Measurements from ENCODE around the gene CCDC40. TPM values are rescaled to one million over a fixed set of nuclear protein-coding genes. Genes with fewer than 3 reads are reported as not detected.
"Not testable (repeated sequence)": the region's sequence is repeated elsewhere in the genome, so short reads cannot be mapped to it uniquely, and the experiment has no call there.

CCDC40 gene
- total and polyA plus RNA-seq, 2 donors: 0.57 to 1.5 TPM

DNA sequence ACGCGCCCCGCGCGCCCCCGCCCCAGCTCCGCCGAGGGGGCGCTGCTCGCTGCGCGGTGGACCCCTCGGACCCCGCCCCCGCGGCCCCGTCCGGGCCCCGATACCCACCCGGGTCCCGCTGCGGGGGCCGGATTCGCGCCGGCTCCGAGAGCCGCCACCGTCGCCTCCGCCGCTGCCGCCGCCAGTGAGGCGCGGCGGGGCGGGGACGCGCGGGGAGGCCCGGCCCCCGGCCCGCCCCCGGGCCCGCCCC lies 830 bp upstream of the CCDC40 start, which contains the start of gene TBC1D16:
Gene TBC1D16 (minus strand): TSS at position 186 of the 250 bp plus-strand sequence. CDS start 22,325 bp downstream, outside the sequence.
- H3K4me1 ChIP-seq (ENCODE audit: control insufficient read depth in 2 of 2, insufficient read depth in 2 of 2, low read length in 2 of 2): peaks cover 0 to 19% of the 10 kb centered on the region in 2 donors
- WGBS: 1% methylated on average over 44 of the region's 46 CpGs
- peaks cover 33 to 61% of the 10 kb centered on the region in 2 donors for H3K27me3 ChIP-seq (ENCODE audit: control insufficient read depth in 2 of 2, insufficient read depth in 1 of 2, low read length in 1 of 2)
- peaks cover 0 to 3% of the 10 kb centered on the region in 2 donors for H3K9me3 ChIP-seq (ENCODE audit: control insufficient read depth in 2 of 2, insufficient read depth in 1 of 2, low read length in 1 of 2)
- peak within 1 kb of the TSS; percentile 30 to 53 for H3K27ac ChIP-seq (ENCODE audit: low read depth in 1 of 2, low read length in 1 of 2)
- H3K4me3 ChIP-seq (ENCODE audit: low read length in 2 of 2): peak within 1 kb of the TSS; percentile 52 to 71
- no peaks in the 10 kb centered on the region for H3K36me3 ChIP-seq (ENCODE audit: control insufficient read depth in 2 of 2, insufficient read depth in 2 of 2, low read length in 1 of 2)
- DNase-seq (ENCODE audit: low read depth in 6 of 9, low spot score in 9 of 9): no peak

DNA sequence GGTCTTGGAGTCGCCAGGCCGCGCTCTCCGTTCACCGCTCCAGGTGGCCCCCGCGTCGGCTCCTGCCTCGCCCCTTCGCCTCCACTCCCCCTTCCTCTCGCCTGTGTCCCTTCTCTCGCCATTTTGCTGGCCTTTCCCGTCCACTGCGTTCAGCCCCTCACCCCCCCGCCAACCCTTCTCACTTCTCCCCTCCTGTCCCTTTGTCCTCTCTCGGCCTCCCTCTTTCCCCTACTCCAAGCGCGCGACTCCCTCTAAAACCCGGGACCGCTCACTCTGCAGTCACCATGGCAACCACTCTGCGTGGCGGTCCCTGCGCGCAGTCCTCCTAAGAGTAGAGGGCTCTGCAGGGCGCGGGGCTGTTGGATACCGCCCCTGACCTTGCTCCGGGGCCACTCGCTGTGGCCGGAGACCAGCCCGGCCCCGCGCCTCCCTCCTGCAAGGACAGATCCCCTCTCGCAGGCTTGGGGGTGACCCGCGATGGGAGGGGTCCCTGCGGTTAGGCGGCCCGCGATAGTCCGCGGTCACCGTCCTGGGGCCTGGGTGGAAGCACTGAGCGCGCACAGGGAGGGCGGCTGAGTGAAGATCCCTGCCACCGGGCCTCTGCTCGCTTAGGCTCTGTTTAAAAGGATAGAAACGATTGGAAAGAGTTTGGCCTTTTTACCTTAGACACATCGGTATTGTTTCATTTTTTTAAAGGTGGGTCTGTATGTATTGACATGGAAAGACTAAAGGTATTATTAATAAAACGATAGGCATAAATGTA lies 454 bp downstream of the CCDC40 start:
- Histone ChIP-seq H3K27ac (ENCODE audit: low read depth in 1 of 2, low read length in 1 of 2) (no peak overlapping the region), H3K27me3 (ENCODE audit: control insufficient read depth in 2 of 2, insufficient read depth in 1 of 2, low read length in 1 of 2) (peaks cover 33 to 61% of the 10 kb centered on the region in 2 donors), H3K4me1 (ENCODE audit: control insufficient read depth in 2 of 2, insufficient read depth in 2 of 2, low read length in 2 of 2) (peaks cover 0 to 16% of the 10 kb centered on the region in 2 donors), H3K4me3 (ENCODE audit: low read length in 2 of 2) (peak overlapping the region; percentile 52 to 71), H3K9me3 (ENCODE audit: control insufficient read depth in 2 of 2, insufficient read depth in 1 of 2, low read length in 1 of 2) (peaks cover 0 to 3% of the 10 kb centered on the region in 2 donors), H3K36me3 (ENCODE audit: control insufficient read depth in 2 of 2, insufficient read depth in 2 of 2, low read length in 1 of 2) (no peaks in the 10 kb centered on the region)
- DNase-seq (ENCODE audit: low read depth in 6 of 9, low spot score in 9 of 9): peak in 3 of 9 donors; percentile 19 to 43 (median 30)
- WGBS: 4% methylated on average over 51 of the region's 52 CpGs

DNA sequence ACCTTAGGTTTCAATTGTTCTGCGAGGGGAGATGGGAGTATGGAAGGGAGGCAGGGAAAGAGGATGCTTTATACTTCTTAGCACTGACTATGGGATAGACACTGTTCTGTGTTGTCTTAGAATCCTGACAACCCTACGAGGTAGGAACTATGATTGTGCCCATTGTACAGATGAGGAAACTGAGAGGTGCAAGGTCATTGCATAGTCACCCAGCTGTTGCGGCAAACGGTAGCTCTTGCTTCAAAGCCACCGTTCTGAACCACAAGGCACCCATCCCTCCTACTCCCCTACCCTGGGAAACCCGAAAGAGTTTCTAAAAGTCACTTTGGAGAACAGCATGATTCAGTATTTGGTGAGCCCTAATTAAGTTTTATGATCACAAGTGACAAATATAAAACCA lies 7.5 kb downstream of the CCDC40 start:
- 94% methylated on average over 6 of the region's 6 CpGs for WGBS
- Histone ChIP-seq H3K4me1 (ENCODE audit: control insufficient read depth in 2 of 2, insufficient read depth in 2 of 2, low read length in 2 of 2) (no peaks in the 10 kb centered on the region), H3K27ac (ENCODE audit: low read depth in 1 of 2, low read length in 1 of 2) (no peak overlapping the region), H3K4me3 (ENCODE audit: low read length in 2 of 2) (no peak overlapping the region), H3K9me3 (ENCODE audit: control insufficient read depth in 2 of 2, insufficient read depth in 1 of 2, low read length in 1 of 2) (no peaks in the 10 kb centered on the region), H3K27me3 (ENCODE audit: control insufficient read depth in 2 of 2, insufficient read depth in 1 of 2, low read length in 1 of 2) (peaks cover 0 to 6% of the 10 kb centered on the region in 2 donors), H3K36me3 (ENCODE audit: control insufficient read depth in 2 of 2, insufficient read depth in 2 of 2, low read length in 1 of 2) (no peaks in the 10 kb centered on the region)
- no peak for DNase-seq (ENCODE audit: low read depth in 6 of 9, low spot score in 9 of 9)

DNA sequence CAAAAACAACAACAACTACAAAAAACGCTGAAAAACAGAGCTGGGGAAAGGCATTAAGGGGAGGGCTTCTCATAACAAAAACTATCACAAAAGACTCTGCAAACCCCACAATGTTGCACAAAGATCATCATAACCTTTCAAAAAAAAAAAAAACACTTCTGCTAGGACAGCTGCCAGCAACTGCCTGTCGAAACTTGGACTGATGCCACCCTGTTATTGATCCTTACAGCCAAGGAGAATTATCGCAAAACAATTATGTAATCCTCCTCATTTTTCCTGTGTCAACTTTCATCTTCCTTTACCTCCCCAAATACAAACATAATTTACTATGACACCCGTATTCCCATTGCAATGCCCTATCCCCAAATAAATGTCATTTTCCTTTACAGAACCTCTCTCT lies 9.3 kb downstream of the CCDC40 start:
- no peaks in the 10 kb centered on the region for H3K9me3 ChIP-seq (ENCODE audit: control insufficient read depth in 2 of 2, insufficient read depth in 1 of 2, low read length in 1 of 2)
- 92% methylated on average over 4 of the region's 4 CpGs for WGBS
- H3K4me1 ChIP-seq (ENCODE audit: control insufficient read depth in 2 of 2, insufficient read depth in 2 of 2, low read length in 2 of 2): no peaks in the 10 kb centered on the region

DNA sequence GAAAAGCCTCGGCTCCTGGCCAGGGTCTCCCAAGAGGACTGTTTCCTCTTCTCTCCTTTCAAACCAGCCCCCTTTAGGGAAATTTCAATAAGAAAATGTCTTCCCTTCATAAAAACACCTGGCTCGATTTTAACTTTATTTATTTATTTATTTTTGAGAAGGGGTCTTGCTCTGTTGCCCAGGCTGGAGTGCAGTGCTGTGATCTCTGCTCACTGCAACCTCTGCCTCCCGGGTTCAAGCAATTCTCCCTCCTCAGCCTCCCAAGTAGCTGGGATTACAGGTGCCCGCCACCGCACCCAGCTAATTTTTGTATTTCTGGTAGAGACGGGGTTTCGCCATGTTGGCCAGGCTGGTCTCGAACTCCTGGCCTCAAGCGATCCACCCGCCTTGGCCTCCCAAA lies 10.3 kb downstream of the CCDC40 start:
- H3K9me3 ChIP-seq (ENCODE audit: control insufficient read depth in 2 of 2, insufficient read depth in 1 of 2, low read length in 1 of 2); H3K4me1 ChIP-seq (ENCODE audit: control insufficient read depth in 2 of 2, insufficient read depth in 2 of 2, low read length in 2 of 2); H3K4me3 ChIP-seq (ENCODE audit: low read length in 2 of 2); DNase-seq (ENCODE audit: low read depth in 6 of 9, low spot score in 9 of 9); H3K27ac ChIP-seq (ENCODE audit: low read depth in 1 of 2, low read length in 1 of 2); H3K27me3 ChIP-seq (ENCODE audit: control insufficient read depth in 2 of 2, insufficient read depth in 1 of 2, low read length in 1 of 2); H3K36me3 ChIP-seq (ENCODE audit: control insufficient read depth in 2 of 2, insufficient read depth in 2 of 2, low read length in 1 of 2): not testable (repeated sequence)
- 97% methylated on average over 10 of the region's 10 CpGs for WGBS

More for the DNA sequence above, 9.3 kb downstream of the CCDC40 start:
- H3K27me3 ChIP-seq (ENCODE audit: control insufficient read depth in 2 of 2, insufficient read depth in 1 of 2, low read length in 1 of 2): no peaks in the 10 kb centered on the region
- no peak overlapping the region for H3K4me3 ChIP-seq (ENCODE audit: low read length in 2 of 2)
- H3K36me3 ChIP-seq (ENCODE audit: control insufficient read depth in 2 of 2, insufficient read depth in 2 of 2, low read length in 1 of 2): no peaks in the 10 kb centered on the region
- H3K27ac ChIP-seq (ENCODE audit: low read depth in 1 of 2, low read length in 1 of 2): no peak overlapping the region
- DNase-seq (ENCODE audit: low read depth in 6 of 9, low spot score in 9 of 9): no peak

DNA sequence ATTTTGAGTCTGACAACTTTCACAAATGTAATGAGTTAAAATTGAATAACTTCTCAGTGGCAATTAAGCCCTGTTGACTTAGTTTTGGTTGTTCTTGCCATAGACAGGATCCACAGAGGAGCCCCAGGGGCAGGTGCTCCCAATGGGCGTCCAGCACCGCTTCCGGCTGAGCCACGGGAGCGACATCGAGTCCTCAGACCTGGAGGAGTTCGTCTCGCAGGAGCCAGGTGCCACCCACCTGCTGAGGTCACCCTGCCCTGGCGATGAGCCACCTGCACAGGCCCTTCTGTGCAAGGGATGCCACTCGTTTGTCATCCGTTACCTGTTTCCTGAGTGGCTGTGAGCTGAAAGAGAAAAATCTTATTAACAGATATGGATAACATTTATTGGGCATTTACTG lies 10.7 kb downstream of the CCDC40 start:
- 92% methylated on average over 11 of the region's 11 CpGs for WGBS
- DNase-seq (ENCODE audit: low read depth in 6 of 9, low spot score in 9 of 9): no peak

DNA sequence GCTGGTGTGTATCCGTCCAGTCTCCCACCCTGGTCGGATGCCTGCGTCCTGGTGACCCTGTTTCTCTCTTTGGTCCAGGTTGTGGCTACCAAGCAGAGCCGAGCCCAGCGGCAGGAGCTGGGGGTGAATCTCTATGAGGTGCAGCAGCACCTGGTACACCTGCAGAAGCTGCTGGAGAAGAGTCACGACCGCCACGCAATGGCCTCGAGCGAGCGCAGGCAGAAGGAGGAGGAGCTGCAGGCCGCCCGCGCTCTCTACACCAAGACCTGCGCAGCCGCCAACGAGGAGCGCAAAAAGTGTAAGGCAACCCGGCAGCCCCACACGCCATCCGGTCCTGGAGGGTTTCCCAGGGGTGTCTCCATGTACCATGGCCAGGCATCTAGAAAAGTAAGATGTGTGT lies 13.5 kb downstream of the CCDC40 start:
- no peak for DNase-seq (ENCODE audit: low read depth in 6 of 9, low spot score in 9 of 9)
- no peak overlapping the region for H3K4me3 ChIP-seq (ENCODE audit: low read length in 2 of 2)
- WGBS: 96% methylated on average over 21 of the region's 21 CpGs
- no peak overlapping the region for H3K27ac ChIP-seq (ENCODE audit: low read depth in 1 of 2, low read length in 1 of 2)
- no peaks in the 10 kb centered on the region for H3K4me1 ChIP-seq (ENCODE audit: control insufficient read depth in 2 of 2, insufficient read depth in 2 of 2, low read length in 2 of 2)
- H3K27me3 ChIP-seq (ENCODE audit: control insufficient read depth in 2 of 2, insufficient read depth in 1 of 2, low read length in 1 of 2): no peaks in the 10 kb centered on the region
- H3K36me3 ChIP-seq (ENCODE audit: control insufficient read depth in 2 of 2, insufficient read depth in 2 of 2, low read length in 1 of 2): no peaks in the 10 kb centered on the region
- H3K9me3 ChIP-seq (ENCODE audit: control insufficient read depth in 2 of 2, insufficient read depth in 1 of 2, low read length in 1 of 2): no peaks in the 10 kb centered on the region

More for the DNA sequence above, 10.7 kb downstream of the CCDC40 start:
- Histone ChIP-seq H3K9me3 (ENCODE audit: control insufficient read depth in 2 of 2, insufficient read depth in 1 of 2, low read length in 1 of 2) (no peaks in the 10 kb centered on the region), H3K4me3 (ENCODE audit: low read length in 2 of 2) (no peak overlapping the region), H3K27me3 (ENCODE audit: control insufficient read depth in 2 of 2, insufficient read depth in 1 of 2, low read length in 1 of 2) (no peaks in the 10 kb centered on the region), H3K36me3 (ENCODE audit: control insufficient read depth in 2 of 2, insufficient read depth in 2 of 2, low read length in 1 of 2) (no peaks in the 10 kb centered on the region), H3K27ac (ENCODE audit: low read depth in 1 of 2, low read length in 1 of 2) (no peak overlapping the region), H3K4me1 (ENCODE audit: control insufficient read depth in 2 of 2, insufficient read depth in 2 of 2, low read length in 2 of 2) (no peaks in the 10 kb centered on the region)

DNA sequence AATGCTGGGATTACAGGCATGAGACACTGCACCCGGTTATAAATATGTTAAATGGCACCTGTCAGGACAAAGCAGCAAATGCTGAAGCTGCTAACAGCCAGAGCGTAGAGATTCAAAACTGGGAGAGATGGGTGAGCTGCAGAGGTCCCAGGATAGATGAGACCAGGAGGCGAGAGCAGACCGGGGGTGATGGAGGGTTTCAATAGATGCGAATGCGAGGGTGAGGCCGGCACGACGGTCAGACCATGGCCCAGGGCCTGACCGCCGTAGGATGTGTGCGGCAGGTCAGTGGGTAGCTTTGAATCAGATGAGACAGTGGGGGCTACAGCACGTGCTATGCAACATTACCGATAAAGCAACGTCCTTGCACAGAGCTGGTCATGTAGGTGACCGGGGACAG lies 14.3 kb downstream of the CCDC40 start:
- Histone ChIP-seq H3K27me3 (ENCODE audit: control insufficient read depth in 2 of 2, insufficient read depth in 1 of 2, low read length in 1 of 2) (no peaks in the 10 kb centered on the region), H3K9me3 (ENCODE audit: control insufficient read depth in 2 of 2, insufficient read depth in 1 of 2, low read length in 1 of 2) (no peaks in the 10 kb centered on the region), H3K27ac (ENCODE audit: low read depth in 1 of 2, low read length in 1 of 2) (no peak overlapping the region), H3K4me1 (ENCODE audit: control insufficient read depth in 2 of 2, insufficient read depth in 2 of 2, low read length in 2 of 2) (no peaks in the 10 kb centered on the region), H3K36me3 (ENCODE audit: control insufficient read depth in 2 of 2, insufficient read depth in 2 of 2, low read length in 1 of 2) (no peaks in the 10 kb centered on the region), H3K4me3 (ENCODE audit: low read length in 2 of 2) (no peak overlapping the region)
- 85% methylated on average over 16 of the region's 16 CpGs for WGBS
- DNase-seq (ENCODE audit: low read depth in 6 of 9, low spot score in 9 of 9): no peak

DNA sequence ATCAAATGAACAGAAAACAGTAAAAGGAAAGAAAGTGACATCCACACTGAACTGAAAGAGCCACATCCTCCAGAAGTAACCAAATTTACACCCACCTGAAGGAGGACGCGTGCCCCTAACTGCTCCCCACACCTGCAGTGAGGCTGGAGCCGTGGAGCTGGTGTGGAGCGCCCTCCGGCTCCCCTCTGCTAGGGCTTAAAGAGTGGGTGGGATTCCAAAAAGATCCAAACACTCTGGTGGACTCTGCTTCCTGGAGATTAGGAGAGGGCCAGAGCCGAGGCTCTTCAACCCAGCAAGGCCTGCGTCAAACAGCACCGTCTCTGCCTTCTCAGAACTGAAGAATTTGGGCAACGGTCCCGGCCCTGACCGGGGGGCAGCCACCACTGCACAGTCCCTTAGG lies 15.2 kb downstream of the CCDC40 start:
- Histone ChIP-seq H3K27ac (ENCODE audit: low read depth in 1 of 2, low read length in 1 of 2) (no peak overlapping the region), H3K4me3 (ENCODE audit: low read length in 2 of 2) (no peak overlapping the region), H3K27me3 (ENCODE audit: control insufficient read depth in 2 of 2, insufficient read depth in 1 of 2, low read length in 1 of 2) (no peaks in the 10 kb centered on the region), H3K9me3 (ENCODE audit: control insufficient read depth in 2 of 2, insufficient read depth in 1 of 2, low read length in 1 of 2) (no peaks in the 10 kb centered on the region), H3K36me3 (ENCODE audit: control insufficient read depth in 2 of 2, insufficient read depth in 2 of 2, low read length in 1 of 2) (no peaks in the 10 kb centered on the region), H3K4me1 (ENCODE audit: control insufficient read depth in 2 of 2, insufficient read depth in 2 of 2, low read length in 2 of 2) (no peaks in the 10 kb centered on the region)
- 97% methylated on average over 11 of the region's 11 CpGs for WGBS
- no peak for DNase-seq (ENCODE audit: low read depth in 6 of 9, low spot score in 9 of 9)

All from thymus (tissue), 11 donors.